ENCODE measurements around the gene MPPED2.

- TF ChIP-seq CTCF (IDR thresholded peaks at IDR 0.05 in 2 of 3, conservative IDR thresholded peaks at IDR 0.05 in 1 of 3; ENCODE audit: borderline replicate concordance in 1 of 3, insufficient read depth in 1 of 3, low read depth in 2 of 3, low read length in 2 of 3) (no peak), POLR2AphosphoS5 (IDR thresholded peaks at IDR 0.05; ENCODE audit: low read depth, low read length) (no peak), ATF3 (IDR thresholded peaks at IDR 0.05) (no peak)
Observed at GRCh38 chr11:30559004-30559403, 27.1 kb downstream of the MPPED2 start.
